HepG2 (cell line): ENCODE results near the gene INF2. TPM values are rescaled to one million over a fixed set of nuclear protein-coding genes. Genes with fewer than 3 reads are reported as not detected.

Experiments used
- DRAP1 ChIP-seq: IDR thresholded peaks from 2 replicates; pipeline ENCODE4 v1.6.1; 2016; ENCODE audit warnings: missing genetic modification reagents, missing compliant biosample characterization
- EEA1 ChIP-seq: sonication (generic); formaldehyde crosslinking; IDR thresholded peaks from 2 replicates; pipeline ENCODE4 v1.5.1; 2020; ENCODE audit warnings: mild to moderate bottlenecking, missing genetic modification reagents, borderline replicate concordance
- GABPA ChIP-seq, 2 experiments: IDR thresholded peaks; 2 replicates each; pipeline ENCODE4 v1.6.1; 2011 to 2016; ENCODE audit warnings: low read depth in 2 of 2, low read length in 1 of 2, missing biosample characterization in 1 of 2, missing genetic modification characterization in 1 of 2
- HES4 ChIP-seq: sonication (generic); formaldehyde crosslinking; IDR thresholded peaks from 2 replicates; pipeline ENCODE4 v1.9.0; 2021; ENCODE audit warnings: mild to moderate bottlenecking, missing genetic modification reagents, borderline replicate concordance
- JUN ChIP-seq: sonication (generic); formaldehyde crosslinking; IDR thresholded peaks from 2 replicates; pipeline ENCODE4 v1.4.0; 2020; ENCODE audit warnings: mild to moderate bottlenecking, missing genetic modification reagents
- KLF13 ChIP-seq: sonication (generic); formaldehyde crosslinking; IDR thresholded peaks from 2 replicates; pipeline ENCODE4 v1.4.0; 2020; ENCODE audit warnings: mild to moderate bottlenecking, missing genetic modification reagents
- MXD1 ChIP-seq: sonication (generic); formaldehyde crosslinking; IDR thresholded peaks from 2 replicates; pipeline ENCODE4 v1.4.0; 2020; ENCODE audit warnings: mild to moderate bottlenecking, missing genetic modification reagents
- NR2F1 ChIP-seq, 2 experiments: fragments of 450-650 bp in 1 of 2; formaldehyde crosslinking in 1 of 2; IDR thresholded peaks; 2 replicates each; pipeline versions ENCODE4 v1.5.0 to v1.6.1; 2016 to 2020; ENCODE audit warnings: mild to moderate bottlenecking in 1 of 2, missing compliant biosample characterization in 1 of 2, missing genetic modification reagents in 1 of 2, moderate library complexity in 1 of 2
- RFX3 ChIP-seq: IDR thresholded peaks from 2 replicates; pipeline ENCODE4 v1.6.1; 2016; ENCODE audit warnings: missing biosample characterization, missing genetic modification reagents
- SIX1 ChIP-seq: sonication (generic); formaldehyde crosslinking; IDR thresholded peaks from 2 replicates; pipeline ENCODE4 v1.4.0; 2020; ENCODE audit warnings: missing genetic modification reagents, borderline replicate concordance
- TFE3 ChIP-seq: IDR thresholded peaks from 2 replicates; pipeline ENCODE4 v1.6.1; 2016
- YEATS2 ChIP-seq: sonication (generic); formaldehyde crosslinking; IDR thresholded peaks from 2 replicates; pipeline ENCODE4 v1.4.0; 2020; ENCODE audit warnings: missing genetic modification reagents, borderline replicate concordance
- ZHX1 ChIP-seq: sonication (generic); formaldehyde crosslinking; IDR thresholded peaks from 2 replicates; pipeline ENCODE4 v1.8.1; 2022; ENCODE audit warnings: low read depth, mild to moderate bottlenecking, missing genetic modification reagents
- ZMAT3 ChIP-seq: sonication (generic); formaldehyde crosslinking; conservative IDR thresholded peaks from 2 replicates; pipeline ENCODE4 v1.7.0; 2021; ENCODE audit warnings: missing genetic modification reagents
- ZNF142 ChIP-seq: sonication (generic); formaldehyde crosslinking; IDR thresholded peaks from 2 replicates; pipeline ENCODE4 v1.4.0; 2020; ENCODE audit warnings: missing genetic modification reagents
- ZNF746 ChIP-seq: sonication (generic); formaldehyde crosslinking; IDR thresholded peaks from 2 replicates; pipeline ENCODE4 v1.8.0; 2022; ENCODE audit warnings: mild to moderate bottlenecking, missing genetic modification reagents
- polyA plus RNA-seq, 8 experiments: library from polyadenylated mRNA; depleted of rRNA in 3 of 8; stranded (reverse) in 7 of 8; unstranded in 1 of 8; fragments of >200 nt; fragmentation: Illumina TruSeq in 4 of 8; extraction: Trizol in 4 of 8; gene quantifications; 2 replicates each; pipeline versions ENCODE4 v1.2.1 to v1.2.3, GENCODE V29; 2011 to 2016; ENCODE audit warnings: low read depth in 4 of 8, missing spikeins in 1 of 8, mixed read lengths in 1 of 8; ENCODE audit not compliant: insufficient read depth in 1 of 8
- total RNA-seq, 5 experiments: library from RNA; depleted of rRNA; stranded (reverse); fragments of >200 nt; fragmentation: Illumina TruSeq; extraction: Trizol; gene quantifications; 2 replicates each; pipeline ENCODE4 v1.2.3, GENCODE V29; 2016; ENCODE audit warnings: low read depth in 1 of 5

INF2 gene
- total and polyA plus RNA-seq, 2 of the 13 experiments (the other 11 are each of a cell fraction or from before 2014, with no cell fraction given), result 16.4 to 26.4 TPM

- TF ChIP-seq ZHX1 (peak; percentile 87), MXD1 (CRISPR knock-in tag) (peak; percentile 95), GABPA (IDR thresholded peaks at IDR 0.05; ENCODE audit: low read depth, low read length) (no peak), GABPA (CRISPR knock-in tag; IDR thresholded peaks at IDR 0.05; ENCODE audit: low read depth) (peak; percentile 30; the same call in 1 of the 2 replicates), EEA1 (CRISPR knock-in tag) (peak; percentile 85; the same call in 1 of the 2 replicates), DRAP1 (peak; percentile 85), KLF13 (CRISPR knock-in tag) (peak; percentile 67; the same call in 1 of the 2 replicates), HES4 (CRISPR knock-in tag) (peak; percentile 12; the same call in 1 of the 2 replicates), YEATS2 (CRISPR knock-in tag) (peak; percentile 85), RFX3 (CRISPR knock-in tag) (no peak), ZNF746 (CRISPR knock-in tag) (no peak), SIX1 (no peak), ZMAT3 (CRISPR knock-in tag) (no peak; the same call in 1 of the 2 replicates), JUN (CRISPR knock-in tag) (0 out of 2 replicates have a peak, but pooled peaks have one; percentile 24), TFE3 (peak; percentile 52), ZNF142 (CRISPR knock-in tag) (0 out of 2 replicates have a peak, but pooled peaks have one; percentile 8), NR2F1 (CRISPR knock-in tag; IDR thresholded peaks at IDR 0.05) (0 out of 4 replicates have a peak, but pooled peaks of 1 of the 2 experiments have one; percentile 9)
These were observed 63.5 kb downstream of the INF2 start, which contains the start of gene SIVA1 (continued) for GRCh38 chr14:104752735-104753527.
